Parathyroid adenoma (tissue), 2 donors: Measurements from ENCODE around the gene LYL1.

Experiments used
- H2AFZ ChIP-seq: fragments of 300-600 bp; sonication (generic); one replicate; pipeline ENCODE4 v1.7.0; 2017; ENCODE audit warnings: antibody characterized with exemption, mild to moderate bottlenecking
- H3K27ac ChIP-seq: fragments of 300-600 bp; sonication (generic); one replicate; pipeline ENCODE4 v1.7.0; 2017
- H3K27me3 ChIP-seq: fragments of 300-600 bp; sonication (generic); one replicate; pipeline ENCODE4 v1.7.0; 2017; ENCODE audit warnings: low read length; ENCODE audit not compliant: control insufficient read depth, insufficient read depth
- H3K36me3 ChIP-seq: fragments of 300-600 bp; sonication (generic); one replicate; pipeline ENCODE4 v1.7.0; 2017; ENCODE audit warnings: low read length; ENCODE audit not compliant: control insufficient read depth, insufficient read depth
- H3K4me1 ChIP-seq: fragments of 300-600 bp; sonication (generic); one replicate; pipeline ENCODE4 v1.7.0; 2017; ENCODE audit warnings: control low read depth
- H3K4me2 ChIP-seq: fragments of 300-600 bp; sonication (generic); one replicate; pipeline ENCODE4 v1.7.0; 2017; ENCODE audit warnings: low read length
- H3K4me3 ChIP-seq: fragments of 300-600 bp; sonication (generic); one replicate; pipeline ENCODE4 v1.7.0; 2017; ENCODE audit warnings: low read depth, low read length
- H3K79me2 ChIP-seq: fragments of 300-600 bp; sonication (generic); one replicate; pipeline ENCODE4 v1.7.0; 2017; ENCODE audit warnings: control low read depth
- H3K9ac ChIP-seq: fragments of 300-600 bp; sonication (generic); one replicate; pipeline ENCODE4 v1.7.0; 2017; ENCODE audit warnings: mild to moderate bottlenecking
- H3K9me3 ChIP-seq: fragments of 300-600 bp; sonication (generic); one replicate; pipeline ENCODE4 v1.7.0; 2017; ENCODE audit warnings: low read length; ENCODE audit not compliant: control insufficient read depth
- TF ChIP-seq, protein P1 (sequence below): fragments of 300-600 bp; sonication (generic); IDR thresholded peaks from one replicate; pipeline ENCODE4 v1.7.0; 2017; ENCODE audit warnings: antibody characterized with exemption, mild to moderate bottlenecking
- donor health status: primary hyperparathyroidism.

The LYL1 gene

DNA sequence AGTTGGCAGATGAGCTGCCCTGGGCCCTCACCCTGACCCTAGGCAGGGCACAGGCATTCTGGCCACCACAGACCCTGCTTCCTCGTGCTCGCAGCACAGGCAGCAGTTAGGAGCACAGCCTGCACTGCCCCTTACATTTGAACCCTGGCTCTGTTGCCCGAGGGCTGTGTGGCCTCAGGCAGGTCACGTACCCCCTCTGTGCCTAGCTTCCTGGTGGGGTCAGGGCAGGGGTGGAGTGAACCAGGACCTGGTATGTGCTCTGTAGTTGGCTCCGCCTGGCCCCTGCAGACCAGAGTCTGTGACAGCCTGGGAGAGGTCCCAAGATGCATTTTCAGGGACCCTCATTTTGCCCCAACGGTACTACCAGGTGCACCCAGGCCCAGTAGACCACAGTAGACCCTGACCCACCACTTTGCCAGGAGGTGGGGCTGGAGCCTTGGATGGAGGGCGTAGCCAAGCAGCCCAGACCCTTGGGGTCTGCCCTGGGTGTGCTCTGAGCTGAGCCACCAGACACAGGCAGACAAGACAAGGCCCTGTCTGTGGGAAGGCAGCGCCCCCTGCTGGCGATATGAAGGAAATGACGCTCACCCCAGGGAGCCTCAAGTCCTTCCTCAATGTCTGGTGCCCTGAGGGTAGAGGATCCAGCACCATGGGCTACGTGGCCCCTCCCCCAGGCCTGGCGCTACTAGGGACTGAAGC lies 9.1 kb downstream of the LYL1 start:
- Histone ChIP-seq H3K36me3 (no peaks in the 10 kb centered on the region), H3K79me2 (no peaks in the 10 kb centered on the region), H3K4me2 (no peak overlapping the region), H3K27ac (no peak overlapping the region), H3K4me3 (no peak overlapping the region), H2AFZ (no peak overlapping the region), H3K27me3 (no peaks in the 10 kb centered on the region), H3K9ac (no peak overlapping the region), H3K9me3 (no peaks in the 10 kb centered on the region), H3K4me1 (no peaks in the 10 kb centered on the region)
- TF ChIP-seq, protein P1, sequence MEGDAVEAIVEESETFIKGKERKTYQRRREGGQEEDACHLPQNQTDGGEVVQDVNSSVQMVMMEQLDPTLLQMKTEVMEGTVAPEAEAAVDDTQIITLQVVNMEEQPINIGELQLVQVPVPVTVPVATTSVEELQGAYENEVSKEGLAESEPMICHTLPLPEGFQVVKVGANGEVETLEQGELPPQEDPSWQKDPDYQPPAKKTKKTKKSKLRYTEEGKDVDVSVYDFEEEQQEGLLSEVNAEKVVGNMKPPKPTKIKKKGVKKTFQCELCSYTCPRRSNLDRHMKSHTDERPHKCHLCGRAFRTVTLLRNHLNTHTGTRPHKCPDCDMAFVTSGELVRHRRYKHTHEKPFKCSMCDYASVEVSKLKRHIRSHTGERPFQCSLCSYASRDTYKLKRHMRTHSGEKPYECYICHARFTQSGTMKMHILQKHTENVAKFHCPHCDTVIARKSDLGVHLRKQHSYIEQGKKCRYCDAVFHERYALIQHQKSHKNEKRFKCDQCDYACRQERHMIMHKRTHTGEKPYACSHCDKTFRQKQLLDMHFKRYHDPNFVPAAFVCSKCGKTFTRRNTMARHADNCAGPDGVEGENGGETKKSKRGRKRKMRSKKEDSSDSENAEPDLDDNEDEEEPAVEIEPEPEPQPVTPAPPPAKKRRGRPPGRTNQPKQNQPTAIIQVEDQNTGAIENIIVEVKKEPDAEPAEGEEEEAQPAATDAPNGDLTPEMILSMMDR, result peak; percentile 93

DNA sequence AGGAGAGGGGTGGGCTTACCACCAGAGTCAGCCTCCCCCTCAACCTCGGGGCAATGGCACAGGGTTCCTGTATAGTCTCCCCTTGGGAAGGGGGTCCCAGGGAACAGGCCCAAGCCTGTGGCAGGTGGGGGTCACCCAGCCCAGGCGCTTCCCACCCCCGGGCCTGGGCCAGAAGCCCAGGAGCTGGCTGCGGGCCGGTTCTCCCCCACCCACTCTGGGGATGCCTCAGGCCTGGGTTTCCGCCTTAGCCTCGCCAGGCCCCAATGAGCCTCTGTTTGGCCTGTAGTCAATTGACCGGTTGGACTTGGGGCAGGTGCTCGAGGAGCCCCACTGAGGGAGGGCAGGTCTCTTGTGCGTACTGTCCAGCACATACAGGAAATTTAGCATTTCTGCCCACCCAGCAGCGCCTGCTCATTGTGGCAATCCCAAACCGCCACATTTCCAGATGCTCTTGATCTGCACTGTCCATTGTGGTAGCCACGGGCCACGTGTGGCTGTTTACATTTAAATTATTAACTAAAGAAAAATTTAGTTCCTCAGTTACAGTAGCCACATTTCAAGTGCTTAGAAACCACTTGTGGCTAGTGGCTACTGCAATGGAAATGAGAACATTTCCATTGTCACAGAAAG lies 9.9 kb downstream of the LYL1 start:
- H3K9me3 ChIP-seq, result no peaks in the 10 kb centered on the region
- H3K36me3 ChIP-seq, result no peaks in the 10 kb centered on the region
- no peak overlapping the region for H3K27ac ChIP-seq
- no peak overlapping the region for H3K4me2 ChIP-seq
- H2AFZ ChIP-seq, result no peak overlapping the region
- H3K4me3 ChIP-seq, result no peak overlapping the region
- H3K27me3 ChIP-seq, result no peaks in the 10 kb centered on the region
- H3K9ac ChIP-seq, result no peak overlapping the region
- no peaks in the 10 kb centered on the region for H3K79me2 ChIP-seq
- no peaks in the 10 kb centered on the region for H3K4me1 ChIP-seq
- TF ChIP-seq, protein P1, result no peak

DNA sequence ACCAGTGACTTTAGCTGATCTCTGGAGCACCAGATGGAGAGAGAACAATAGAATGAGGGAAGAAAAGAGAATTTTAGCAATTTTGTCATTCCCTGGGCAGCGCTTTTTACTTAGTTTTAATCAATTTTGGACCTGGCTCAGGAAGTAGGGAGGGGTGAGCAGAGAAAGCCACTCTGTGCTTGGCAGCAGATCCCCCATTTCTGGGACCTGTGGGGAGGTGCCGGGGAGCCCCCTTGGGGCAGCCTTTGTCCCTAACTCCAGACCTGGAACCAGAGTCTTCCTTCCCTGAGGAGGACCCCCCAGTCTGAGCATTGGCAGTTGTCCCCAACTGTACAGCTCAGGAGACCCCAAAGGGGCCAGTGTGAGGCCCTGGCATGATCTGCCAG lies 10.5 kb downstream of the LYL1 start:
- TF ChIP-seq, protein P1, result no peak
- Histone ChIP-seq H3K9ac (no peak overlapping the region), H3K4me3 (no peak overlapping the region), H3K27me3 (no peaks in the 10 kb centered on the region), H3K4me2 (no peak overlapping the region), H3K79me2 (no peaks in the 10 kb centered on the region), H3K9me3 (no peaks in the 10 kb centered on the region), H3K27ac (no peak overlapping the region), H2AFZ (no peak overlapping the region), H3K4me1 (no peaks in the 10 kb centered on the region), H3K36me3 (no peaks in the 10 kb centered on the region)

DNA sequence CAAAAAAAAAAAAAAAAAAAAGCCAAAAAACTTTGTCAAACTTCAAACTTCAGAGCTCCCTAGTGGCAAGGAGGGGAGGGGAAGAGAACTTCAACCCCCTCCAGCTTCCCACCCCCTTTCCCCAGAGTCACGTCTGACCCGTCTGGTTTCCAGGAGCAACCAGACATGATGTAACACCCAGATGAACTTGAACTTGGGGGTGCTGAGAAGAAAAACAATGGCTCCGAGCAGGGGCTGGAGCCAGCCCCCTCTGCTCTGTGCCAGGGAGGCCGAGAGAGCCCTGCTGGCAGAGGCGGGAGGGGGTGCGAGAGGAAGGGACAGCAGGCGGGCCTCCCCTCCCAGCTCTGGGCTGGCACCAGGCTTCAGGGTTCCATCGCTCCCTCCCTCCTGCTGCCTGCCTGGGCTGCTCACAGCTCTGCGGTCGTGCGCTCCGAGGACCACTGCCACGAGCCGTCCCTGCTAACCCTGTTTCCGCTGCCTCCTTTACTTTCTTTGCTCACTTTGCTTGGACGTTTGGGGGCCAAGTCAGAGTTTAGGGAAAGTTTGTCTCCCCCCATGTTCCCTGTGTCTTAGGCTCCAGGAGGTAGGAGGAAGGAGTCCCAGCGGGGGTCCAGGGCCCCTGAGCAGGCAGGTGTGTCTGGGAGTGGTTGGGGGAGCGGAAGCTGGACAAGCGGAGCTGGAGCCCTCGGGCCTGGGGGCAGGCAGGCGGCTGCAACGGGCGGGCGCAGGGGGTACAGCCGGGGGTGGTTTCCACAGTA lies 11.1 kb downstream of the LYL1 start:
- Histone ChIP-seq H3K4me2 (no peak overlapping the region), H3K9ac (no peak overlapping the region), H3K4me3 (no peak overlapping the region), H2AFZ (no peak overlapping the region), H3K79me2 (no peaks in the 10 kb centered on the region), H3K36me3 (no peaks in the 10 kb centered on the region), H3K4me1 (no peaks in the 10 kb centered on the region), H3K27ac (no peak overlapping the region), H3K9me3 (no peaks in the 10 kb centered on the region), H3K27me3 (no peaks in the 10 kb centered on the region)
- TF ChIP-seq, protein P1, result no peak
